Inflammatory macrophage treated with lipopolysaccharide for 4 hours (primary cell): ENCODE results near the gene LHX3.
"Not testable (repeated sequence)": the region's sequence is repeated elsewhere in the genome, so short reads cannot be mapped to it uniquely, and the experiment has no call there.

Experiments
- DNase-seq: peaks from one replicate; pipeline ENCODE4 v3.0.0-alpha.2; 2020

Gene LHX3

DNA sequence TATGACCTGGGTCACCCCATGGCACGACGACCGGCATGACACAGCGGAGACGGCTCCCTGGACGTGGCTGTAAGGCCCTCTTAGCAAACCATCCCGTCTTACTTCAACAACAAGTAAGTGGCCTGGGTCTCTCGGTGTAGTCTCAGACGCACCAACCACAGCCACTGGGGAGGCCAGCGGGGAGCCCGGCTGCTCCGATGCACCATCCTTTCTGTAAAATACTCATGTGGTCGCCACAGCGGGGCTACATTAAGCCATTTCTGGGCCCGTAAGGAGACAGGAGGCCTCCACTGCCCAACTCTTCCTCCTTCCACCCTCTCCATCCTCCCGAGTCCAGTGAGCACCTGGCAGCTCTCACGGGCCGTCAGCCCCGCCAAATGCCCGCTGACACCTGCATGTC is 36.0 kb upstream of the LHX3 start:
- DNase-seq, result no peak

DNA sequence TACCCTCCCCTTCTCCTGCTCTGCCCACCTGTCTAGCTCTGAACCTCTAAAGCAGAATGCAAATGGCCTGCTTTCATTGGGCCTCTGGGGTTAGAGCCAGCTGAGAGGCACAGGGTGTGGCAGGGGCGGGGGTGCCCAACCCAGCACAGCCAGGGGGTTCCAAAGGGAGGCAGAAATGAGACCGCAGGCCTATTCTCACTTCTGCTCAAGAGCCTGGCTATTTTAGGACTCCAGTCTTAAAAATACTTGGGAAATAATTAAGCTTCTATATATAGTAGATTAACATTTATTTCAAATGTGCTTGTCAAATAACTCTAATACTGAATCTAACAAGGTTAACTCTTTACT is 35.0 kb upstream of the LHX3 start:
- DNase-seq, result peak; percentile 11

DNA sequence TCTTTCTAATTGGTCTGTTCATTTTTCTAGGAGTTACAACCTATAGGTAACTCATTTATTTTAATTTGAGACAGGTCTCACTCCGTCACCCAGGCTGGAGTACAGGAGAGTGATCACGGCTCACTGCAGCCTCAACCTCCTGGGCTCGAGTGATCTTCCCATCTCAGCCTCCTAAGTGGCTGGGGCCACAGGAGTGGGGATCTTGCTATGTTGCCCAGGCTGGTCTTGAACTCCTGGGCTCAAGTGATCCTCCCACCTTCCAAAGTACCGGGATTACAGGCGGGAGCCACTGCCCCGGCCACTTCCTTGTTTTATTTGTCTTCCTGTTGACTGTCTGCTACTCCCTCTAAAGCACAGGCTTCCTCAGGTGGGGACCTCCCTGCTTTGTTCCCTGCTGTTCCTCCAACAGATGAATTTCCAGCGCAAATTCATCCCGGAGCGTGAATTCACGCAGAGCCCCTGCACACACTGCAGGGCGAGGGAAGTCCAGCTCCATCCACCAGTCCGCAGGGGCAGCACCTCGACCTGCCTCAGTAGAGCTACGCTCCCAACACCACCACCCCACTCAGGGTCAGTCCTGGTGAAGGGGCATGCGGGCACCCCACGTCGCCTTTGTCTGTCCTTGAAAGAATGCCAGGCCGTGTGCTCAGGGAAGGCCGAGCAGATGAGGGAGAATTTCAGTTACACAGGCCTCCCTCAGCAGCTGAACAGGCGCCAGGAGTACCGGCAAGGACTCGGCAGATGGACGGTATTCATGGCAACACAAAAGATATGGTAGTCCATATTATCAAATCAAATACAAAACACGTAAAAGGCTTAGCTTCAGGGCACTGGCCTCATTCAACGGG is 34.4 kb upstream of the LHX3 start:
- DNase-seq, result no peak

DNA sequence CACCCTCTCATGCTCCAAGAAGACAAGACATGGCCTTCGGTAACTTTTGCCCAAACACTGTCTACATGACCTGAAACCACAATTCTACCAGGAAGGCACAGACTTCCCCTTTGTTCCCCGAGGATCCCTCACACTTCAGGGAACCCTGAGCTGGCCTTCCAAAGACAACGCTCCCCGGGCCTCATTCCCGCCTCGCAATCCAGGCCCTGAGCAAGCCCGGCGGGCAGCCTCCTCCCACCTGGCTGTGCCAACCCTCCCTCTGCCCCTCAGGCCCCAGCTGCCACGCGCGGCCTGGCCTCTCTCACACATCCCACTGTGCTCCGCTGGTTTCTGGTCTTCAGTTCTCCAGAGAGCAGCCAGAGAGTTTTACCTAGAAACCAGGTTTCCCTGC is 33.4 kb upstream of the LHX3 start:
- DNase-seq, result no peak

DNA sequence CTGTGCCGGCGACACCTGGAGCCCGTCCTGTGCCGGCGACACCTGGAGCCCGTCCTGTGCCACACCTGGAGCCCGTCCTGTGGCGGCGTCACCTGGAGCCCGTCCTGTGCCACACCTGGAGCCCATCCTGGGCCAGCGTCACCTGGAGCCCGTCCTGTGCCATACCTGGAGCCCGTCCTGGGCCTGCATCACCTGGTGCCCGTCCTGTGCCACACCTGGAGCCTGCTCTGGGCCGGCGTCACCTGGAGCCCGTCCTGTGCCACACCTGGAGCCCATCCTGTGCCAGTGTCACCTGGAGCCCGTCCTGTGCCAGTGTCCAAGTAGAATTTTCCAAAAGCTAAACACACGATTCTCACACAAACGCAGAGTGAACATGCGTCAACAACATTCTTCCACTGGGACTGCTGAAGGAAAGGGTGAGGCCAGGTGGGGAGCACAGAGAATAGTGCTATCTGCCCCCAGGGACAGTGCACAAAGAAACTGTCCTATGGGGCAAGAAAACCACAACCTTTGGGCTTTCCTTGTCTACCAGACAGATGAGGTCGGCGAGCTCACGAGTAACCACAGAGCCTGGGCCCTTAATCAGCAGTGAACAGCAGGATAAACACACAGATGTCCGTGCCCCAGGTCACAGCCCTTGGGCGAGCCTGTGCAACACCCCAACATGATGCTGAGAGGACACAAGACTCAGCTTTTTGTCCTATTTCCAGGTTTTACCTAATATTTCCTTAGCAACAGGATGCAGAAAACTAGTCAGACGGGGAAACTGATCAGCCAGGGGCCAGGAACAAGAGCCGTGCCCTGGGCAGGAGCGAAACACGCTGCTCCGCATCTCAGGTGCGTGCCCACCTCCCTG is 32.8 kb upstream of the LHX3 start:
- no peak for DNase-seq

DNA sequence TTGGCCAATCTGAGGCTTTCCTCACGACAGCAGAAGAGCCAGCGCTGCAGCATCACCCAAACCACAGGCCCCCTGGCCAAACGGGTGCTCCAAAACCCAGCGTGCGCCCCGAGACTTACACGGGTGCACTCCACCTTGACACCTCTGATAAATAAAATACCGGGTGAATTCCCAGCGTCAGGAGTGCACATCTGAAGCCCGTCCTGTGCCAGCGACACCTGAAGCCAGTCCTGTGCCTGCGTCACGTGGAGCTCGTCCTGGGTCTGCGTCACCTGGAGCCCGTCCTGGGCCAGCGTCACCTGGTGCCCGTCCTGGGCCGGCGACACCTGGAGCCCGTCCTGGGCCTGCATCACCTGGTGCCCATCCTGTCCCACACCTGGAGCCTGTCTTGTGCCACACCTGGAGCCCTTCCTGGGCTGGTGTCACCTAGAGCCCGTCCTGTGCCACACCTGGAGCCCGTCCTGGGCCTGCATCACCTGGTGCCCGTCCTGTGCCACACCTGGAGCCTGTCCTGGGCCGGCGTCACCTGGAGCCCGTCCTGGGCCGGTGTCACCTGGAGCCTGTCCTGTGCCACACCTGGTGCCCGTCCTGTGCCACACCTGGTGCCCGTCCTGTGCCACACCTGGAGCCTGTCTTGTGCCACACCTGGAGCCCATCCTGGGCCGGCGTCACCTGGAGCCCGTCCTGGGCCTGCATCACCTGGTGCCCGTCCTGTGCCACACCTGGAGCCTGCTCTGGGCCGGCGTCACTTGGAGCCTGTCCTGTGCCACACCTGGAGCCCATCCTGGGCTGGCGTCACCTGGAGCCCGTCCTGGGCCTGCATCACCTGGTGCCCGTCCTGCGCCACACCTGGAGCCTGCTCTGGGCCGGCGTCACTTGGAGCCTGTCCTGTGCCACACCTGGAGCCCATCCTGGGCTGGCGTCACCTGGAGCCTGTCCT is 31.8 kb upstream of the LHX3 start:
- not testable (repeated sequence) for DNase-seq

DNA sequence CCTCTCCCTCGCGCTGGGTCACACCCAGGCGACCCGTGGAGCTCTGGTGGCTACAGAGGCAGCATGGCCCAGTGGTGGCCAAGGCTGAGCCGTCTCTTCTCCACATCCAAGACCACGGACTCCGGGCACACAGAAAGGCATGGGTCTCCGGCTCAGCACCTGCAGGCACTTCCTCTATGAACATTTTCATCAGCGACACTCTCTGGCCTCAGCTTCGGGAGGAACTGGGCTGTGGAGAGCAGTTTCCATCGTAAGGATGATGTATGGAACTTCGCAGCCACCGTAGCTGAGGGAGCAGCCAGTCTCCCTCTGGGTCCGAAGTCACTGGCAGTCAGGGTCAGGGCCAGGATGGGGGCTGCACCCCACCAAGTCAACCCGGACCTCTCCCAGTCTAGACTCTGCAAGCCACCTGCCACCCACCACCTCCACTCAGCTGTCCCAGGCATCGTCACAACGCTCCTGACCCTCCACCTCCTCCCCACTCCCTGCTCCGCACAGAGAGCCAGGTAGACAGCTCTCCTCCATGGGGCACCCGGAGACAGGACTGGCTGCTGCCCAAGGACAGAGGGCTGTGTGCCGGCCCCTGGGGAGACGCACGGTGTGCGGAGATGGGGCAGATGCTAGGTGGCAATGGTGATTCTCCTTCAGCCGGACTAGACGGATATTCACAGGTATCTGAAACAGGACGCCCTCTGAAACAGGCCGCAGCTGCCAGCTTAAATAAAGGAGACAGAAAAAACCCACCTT is 31.0 kb upstream of the LHX3 start:
- no peak for DNase-seq

DNA sequence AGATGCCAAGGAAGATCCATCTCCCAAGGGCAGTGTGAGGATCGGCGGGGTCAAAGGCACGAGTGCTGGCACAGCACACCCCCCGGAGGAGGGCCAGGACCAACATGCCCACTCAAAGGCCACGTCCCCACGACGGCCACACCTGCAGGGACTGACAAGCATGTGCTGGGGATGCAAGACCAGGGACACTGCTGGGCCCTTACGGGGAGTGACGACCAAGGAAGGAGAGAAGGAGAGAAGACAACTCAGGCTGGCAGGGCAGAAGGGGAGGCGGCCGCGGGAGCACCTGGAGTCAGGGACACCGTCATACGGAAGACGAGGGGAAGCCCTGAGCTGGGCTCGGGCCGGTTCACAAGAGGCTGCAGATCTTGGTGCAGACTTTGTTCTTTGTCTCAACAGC is 30.2 kb upstream of the LHX3 start:
- DNase-seq, result no peak

DNA sequence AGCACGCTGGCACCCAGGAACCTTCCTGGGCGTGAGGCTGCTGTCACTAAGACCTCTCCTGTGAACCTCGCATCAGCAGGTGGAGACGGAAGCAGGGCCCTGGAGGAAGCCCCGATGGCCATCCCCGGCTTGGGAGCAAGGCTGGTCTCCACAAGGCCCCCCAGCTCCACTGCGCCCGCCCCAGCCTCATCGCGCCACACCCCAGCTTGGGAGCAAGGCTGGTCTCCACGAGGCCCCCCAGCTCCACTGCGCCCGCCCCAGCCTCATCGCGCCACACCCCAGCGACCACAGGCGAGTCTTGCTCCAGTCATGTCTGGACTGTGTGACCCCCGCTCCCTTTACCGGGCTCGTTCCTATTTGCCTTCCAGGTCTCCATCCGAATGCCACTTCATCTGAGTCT is 29.7 kb upstream of the LHX3 start:
- DNase-seq, result no peak

DNA sequence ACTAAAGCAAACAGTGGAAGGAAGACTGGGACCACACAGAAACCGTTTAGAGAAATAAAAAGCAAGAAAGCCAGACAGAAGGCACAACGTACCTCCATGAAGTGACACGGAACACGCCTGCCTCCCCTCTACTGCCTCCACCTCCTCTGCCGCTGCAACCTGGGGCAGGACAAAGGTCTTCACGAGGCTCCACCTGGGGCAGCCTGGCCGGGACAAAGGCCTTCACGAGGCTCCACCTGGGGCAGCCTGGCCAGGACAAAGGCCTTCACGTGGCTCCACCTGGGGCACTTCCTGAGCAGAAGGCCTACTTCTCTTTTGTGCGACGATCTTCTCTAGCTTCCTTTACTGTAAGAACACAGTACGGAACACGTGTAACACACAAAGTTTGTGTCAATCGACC is 28.9 kb upstream of the LHX3 start:
- DNase-seq, result no peak

DNA sequence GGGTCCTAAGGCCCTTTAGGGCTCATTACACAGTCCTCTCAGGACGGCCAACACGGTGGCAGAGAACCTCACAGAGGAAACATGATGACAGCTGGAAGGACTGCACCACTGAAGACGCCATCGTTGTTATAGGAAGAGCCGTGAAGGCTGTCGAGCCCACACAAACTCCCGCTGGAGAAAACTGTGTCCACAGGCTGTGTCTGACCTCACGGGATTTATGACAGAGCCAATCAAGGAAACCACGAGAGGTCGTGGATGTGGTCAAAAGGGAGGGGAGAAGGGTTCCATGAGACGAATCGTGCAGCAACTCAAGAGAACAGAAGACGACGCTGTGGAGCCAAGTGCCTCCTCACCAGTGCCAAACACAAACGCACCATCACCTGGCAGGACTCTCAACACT is 28.5 kb upstream of the LHX3 start:
- no peak for DNase-seq

DNA sequence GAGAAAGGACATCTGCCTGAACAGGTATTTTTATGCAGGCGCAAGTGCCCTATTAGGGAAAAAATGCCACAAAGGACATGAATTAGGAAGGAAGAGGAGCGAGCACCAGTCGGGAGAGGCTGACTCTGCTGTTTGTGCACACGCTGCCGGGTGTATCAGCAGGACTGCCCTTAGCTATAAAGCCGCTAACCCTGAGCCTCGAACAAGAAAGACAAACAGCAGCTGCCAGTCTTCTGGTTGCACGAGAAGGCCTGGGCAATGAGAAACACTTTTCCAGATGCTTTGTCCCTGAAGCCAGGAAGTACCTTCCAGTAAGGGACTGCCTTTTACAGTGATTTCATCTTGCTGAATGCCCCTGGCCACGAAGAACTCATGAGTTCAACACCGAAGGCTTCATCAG is 28.0 kb upstream of the LHX3 start:
- DNase-seq, result no peak

DNA sequence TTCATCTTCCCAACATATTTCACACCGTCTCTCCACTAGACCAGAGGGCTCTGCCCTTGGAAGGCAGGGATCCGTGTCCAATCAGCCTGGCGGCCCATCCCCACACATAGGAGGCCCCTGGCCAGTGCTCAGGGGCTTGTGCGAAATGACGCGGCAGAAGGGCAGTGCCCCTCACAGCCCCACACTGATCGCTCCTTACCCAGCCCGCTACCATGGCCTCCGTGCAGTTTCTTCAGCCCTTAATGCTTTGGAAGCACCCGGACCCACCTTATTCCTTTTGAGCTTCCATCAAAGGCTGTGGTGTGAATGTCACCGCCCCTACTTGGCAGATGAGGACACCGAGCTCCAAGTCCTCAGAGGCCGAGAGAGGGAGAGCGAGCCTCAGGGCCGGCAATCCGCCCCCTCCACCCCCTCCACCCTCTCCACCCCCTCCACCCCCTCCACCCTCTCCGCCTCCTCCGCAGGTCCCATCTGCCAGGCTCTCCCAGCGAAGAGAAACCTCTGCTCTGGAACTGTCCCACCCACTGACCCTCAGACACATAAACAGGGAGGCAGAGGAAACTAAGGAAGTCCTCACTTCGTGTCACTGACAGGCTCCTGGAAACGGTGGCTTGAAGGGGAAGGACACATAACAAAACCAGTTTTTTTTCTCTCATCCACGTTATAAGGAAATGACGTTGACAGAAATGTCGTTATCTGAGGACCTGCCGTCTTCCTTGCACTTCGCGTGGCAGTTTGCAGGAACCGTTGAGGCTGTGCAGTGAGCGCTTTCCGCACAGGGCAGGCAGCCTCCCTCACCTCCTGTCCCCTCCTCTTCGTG is 26.8 kb upstream of the LHX3 start:
- peak; percentile 74 for DNase-seq

DNA sequence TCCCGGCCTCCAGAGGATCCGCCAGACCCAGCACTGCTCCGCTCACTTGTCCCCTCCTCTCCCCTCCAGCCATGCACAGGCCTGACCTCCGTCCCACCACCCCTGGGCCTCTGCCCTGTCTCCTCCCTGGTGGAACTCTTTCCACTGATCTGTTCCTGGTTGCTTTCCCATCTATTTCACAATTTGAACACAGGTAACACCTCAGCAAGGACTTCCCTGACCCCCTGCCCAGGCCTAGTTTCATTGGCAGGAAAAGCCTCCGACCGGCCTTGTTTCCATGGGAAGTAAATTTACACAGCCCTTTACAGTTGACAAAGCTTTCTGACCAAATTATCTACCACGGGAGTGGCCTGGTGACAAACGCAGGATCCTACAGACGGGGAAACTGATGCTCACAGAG is 25.8 kb upstream of the LHX3 start:
- DNase-seq, result no peak

DNA sequence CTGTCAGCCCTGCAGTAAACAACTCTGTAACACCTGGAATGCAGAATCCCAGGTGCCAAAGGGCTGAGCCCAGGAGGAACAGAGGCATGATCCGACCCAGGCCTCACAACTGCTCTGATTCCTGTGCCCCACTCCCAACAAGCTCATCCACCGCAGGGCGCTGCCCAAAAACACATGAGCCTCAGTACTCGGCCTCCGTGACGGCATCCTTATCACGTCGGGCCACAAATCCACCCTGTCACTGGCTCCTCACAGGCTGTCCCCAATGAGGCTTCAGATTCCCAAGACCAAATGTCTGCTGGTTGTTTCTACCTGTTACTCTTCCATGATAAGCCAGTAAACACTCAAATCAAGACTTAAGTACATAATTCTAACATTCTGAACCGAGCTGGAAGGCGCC is 25.4 kb upstream of the LHX3 start:
- DNase-seq, result no peak

DNA sequence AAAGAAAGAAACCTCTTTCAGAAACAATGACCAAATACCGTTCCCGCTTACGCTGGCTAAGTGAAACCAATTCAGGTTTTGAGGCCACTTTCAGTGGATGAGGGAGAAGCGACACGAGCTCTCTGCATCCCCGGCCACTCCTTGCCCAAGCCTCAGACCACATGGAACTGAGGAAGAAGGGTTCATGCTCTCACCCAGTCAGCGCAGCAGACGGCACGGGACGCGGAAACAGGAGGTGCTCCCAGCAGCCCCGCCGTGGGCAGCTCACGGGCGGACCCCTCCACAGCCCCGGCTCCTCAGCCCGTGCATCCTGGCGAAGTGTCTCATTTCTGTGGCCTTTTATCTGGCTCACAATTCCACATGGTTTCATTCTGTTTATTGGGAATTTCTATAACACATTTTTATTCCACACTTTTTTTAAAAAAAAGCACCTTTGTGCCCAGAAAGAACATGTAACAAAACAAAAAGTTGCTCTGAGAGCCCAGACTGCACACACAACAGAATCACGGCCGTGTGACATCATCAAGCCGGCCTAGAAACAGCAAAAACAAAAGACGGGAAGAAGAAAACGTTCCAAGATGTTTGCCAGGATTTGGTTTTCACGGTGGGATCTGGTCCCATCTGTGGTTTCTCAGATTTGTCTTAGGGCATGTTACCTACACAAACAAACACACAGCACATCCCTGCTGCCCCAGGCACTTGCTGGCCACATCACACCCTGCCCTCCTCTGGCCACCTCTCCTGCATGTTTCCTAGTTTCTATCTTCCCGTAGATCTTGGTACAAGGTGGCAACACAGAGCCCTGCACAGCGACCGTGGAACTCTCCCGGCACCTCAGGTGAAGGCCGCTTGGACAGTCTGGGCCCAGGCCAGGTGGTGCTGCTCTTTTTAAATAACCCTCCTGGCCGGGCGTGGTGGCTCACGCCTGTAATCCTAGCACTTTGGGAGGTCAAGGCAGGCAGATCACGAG is 24.5 kb upstream of the LHX3 start:
- no peak for DNase-seq

DNA sequence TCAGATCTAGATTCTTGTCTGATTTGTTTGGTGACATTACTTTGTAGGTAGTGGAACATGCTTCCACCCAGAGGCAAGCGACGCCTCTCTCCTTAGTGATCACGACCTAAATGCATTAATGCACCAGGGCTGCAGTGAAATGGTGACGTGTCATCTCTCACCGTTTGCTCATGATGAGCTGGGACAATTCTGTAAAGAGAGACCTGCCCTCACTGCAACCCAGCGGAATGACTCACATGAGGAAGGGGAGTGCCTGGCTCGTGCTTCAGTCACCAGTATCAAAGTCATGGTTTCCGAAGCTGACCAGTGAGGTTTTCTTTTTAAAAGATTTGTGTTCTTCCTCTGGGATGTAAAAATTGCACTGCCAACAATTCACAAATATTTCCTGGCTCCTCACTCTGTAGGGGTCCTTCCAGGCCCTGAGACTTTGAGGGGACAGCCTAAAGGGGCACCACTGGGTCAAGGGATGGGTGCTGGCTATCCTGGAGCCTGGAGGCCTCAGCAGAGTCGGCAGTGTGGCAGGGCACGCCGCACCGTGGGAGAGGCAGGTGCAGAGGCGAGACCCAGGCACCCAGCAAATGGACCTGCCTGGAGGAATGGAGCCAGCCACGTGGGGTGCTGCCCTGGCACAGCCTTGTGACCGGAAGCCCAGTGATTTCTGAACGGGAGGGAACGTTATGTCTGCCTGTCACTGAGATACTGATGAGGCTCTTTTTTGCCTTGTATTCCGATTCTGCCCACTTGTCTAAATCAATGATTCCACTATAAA is 23.4 kb upstream of the LHX3 start:
- no peak for DNase-seq

DNA sequence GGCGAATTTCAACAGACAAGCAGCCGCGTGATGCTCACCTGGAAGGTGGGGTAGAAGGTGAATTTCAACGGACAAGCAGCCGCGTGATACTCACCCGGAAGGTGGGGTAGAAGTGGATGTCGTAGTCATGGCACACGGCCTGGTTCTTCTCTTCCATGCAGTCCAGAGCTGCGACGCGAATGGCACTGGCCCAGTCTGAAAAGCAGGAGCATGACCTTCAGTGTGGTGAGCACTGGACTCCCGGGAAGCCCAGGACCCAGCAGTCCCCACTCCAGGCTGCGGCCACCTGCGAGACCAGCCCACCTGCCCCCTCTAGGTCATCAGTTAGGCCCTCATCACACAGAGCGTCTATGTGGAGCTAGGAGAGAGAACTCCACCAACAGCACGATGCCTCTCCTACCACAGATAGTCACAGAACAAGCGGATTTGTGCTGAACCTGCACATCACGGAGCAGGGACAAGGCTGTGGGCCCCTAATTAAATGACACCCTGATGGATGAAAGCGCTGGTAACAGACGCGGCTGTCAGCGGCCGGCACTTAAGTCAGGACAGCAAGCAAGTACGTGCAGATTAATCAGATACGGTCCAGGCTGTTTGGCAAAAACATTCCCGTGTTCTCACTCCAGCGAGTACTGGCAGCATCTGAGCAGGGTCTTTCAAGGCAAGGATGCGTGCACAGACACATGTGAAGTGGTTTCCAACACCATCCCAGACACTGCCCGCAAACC is 21.9 kb upstream of the LHX3 start:
- DNase-seq, result no peak
